A549 (cell line): ENCODE measurements around the gene CTNNBIP1. TPM values are rescaled to one million over a fixed set of nuclear protein-coding genes. Genes with fewer than 3 reads are reported as not detected.
A peak's percentile ranks its signal among the peaks of the same experiment; 100 is the strongest.

ENCODE experiments used
- ATAC-seq, 2 experiments: fragments of 200-7000 bp in 1 of 2; fragments of >200 bp in 1 of 2; cut with Nextera tagmentation in 1 of 2; cut with Tn5 transposase in 1 of 2; 3 replicates each; pipeline versions ENCODE4 v1.8.0 to v1.9.1; 2018 to 2020; ENCODE audit warnings: mild to moderate bottlenecking in 1 of 2, moderate library complexity in 1 of 2
- CTCF ChIA-PET: fragments of 300-600 bp; sonication (Branson Sonifier 250); formaldehyde crosslinking; extraction: SDS; loops from one replicate; lab custom pipeline; 2021; ENCODE audit warnings: antibody characterized with exemption, inconsistent platforms; lab: Yijun Ruan, JAX
- POLR2A ChIA-PET: fragments of 350-600 bp; formaldehyde crosslinking; extraction: SDS; loops from one replicate; lab custom pipeline; 2021; ENCODE audit warnings: antibody characterized with exemption, inconsistent platforms; lab: Yijun Ruan, JAX
- DNase-seq, 2 experiments: peaks; one replicate each; pipeline versions ENCODE4 v3.0.0 to v3.0.0-alpha.2; 2011 to 2016; ENCODE audit warnings: low read depth in 1 of 2, low spot score in 1 of 2
- FAIRE-seq: peaks from 2 replicates; lab custom pipeline; 2011; peaks lifted over from hg19 to GRCh38; lab: Jason Lieb, UNC
- H3K27ac ChIP-seq, 2 experiments: fragments of >200 bp; sonication (Bioruptor Twin); formaldehyde crosslinking; 3 replicates each; pipeline ENCODE4 v1.5.1; 2016 to 2017
- H3K4me1 ChIP-seq: fragments of >200 bp; sonication (Bioruptor Twin); formaldehyde crosslinking; 3 replicates; pipeline ENCODE4 v1.6.1; 2016
- H3K4me2 ChIP-seq: fragments of >200 bp; sonication (Bioruptor Twin); formaldehyde crosslinking; 3 replicates; pipeline ENCODE4 v1.6.1; 2016
- H3K4me3 ChIP-seq: fragments of >200 bp; sonication (Bioruptor Twin); formaldehyde crosslinking; 3 replicates; pipeline ENCODE4 v1.5.1; 2016
- H3K9me3 ChIP-seq: fragments of >200 bp; sonication (Bioruptor Twin); formaldehyde crosslinking; 3 replicates; pipeline ENCODE4 v1.6.1; 2016
- BHLHE40 ChIP-seq: IDR thresholded peaks from 2 replicates; pipeline ENCODE4 v1.6.1; 2012; ENCODE audit warnings: low read depth, low read length, inconsistent platforms
- CEBPB ChIP-seq, 2 experiments: fragments of >200 bp in 1 of 2; sonication (Bioruptor Twin) in 1 of 2; formaldehyde crosslinking in 1 of 2; IDR thresholded peaks; 2 replicates each; pipeline ENCODE4 v1.6.1; 2012 to 2016
- CTCF ChIP-seq: fragments of >200 bp; sonication (Bioruptor Twin); formaldehyde crosslinking; IDR thresholded peaks from 3 replicates; pipeline ENCODE4 v1.5.1; 2016
- ELK1 ChIP-seq: fragments of 150-350 bp; IDR thresholded peaks from 2 replicates; pipeline ENCODE4 v1.6.1; 2014; ENCODE audit warnings: low read depth, mild to moderate bottlenecking, low read length
- ESRRA ChIP-seq: fragments of 150-350 bp; IDR thresholded peaks from 2 replicates; pipeline ENCODE4 v1.6.1; 2014; ENCODE audit warnings: mild to moderate bottlenecking, low read length, borderline replicate concordance
- GATA3 ChIP-seq: IDR thresholded peaks from 2 replicates; pipeline ENCODE4 v1.6.1; 2012; ENCODE audit warnings: borderline replicate concordance
- HES2 ChIP-seq: fragments of >200 bp; sonication (Bioruptor Twin); formaldehyde crosslinking; IDR thresholded peaks from 2 replicates; pipeline ENCODE4 v1.6.1; 2016
- HEYL ChIP-seq: fragments of 250-450 bp; sonication (Bioruptor Pico); IDR thresholded peaks from 2 replicates; pipeline ENCODE4 v1.8.0; 2021; ENCODE audit warnings: mild to moderate bottlenecking, moderate library complexity
- HOXA7 ChIP-seq: fragments of 250-450 bp; sonication (Bioruptor Pico); IDR thresholded peaks from 2 replicates; pipeline ENCODE4 v1.5.0; 2020; ENCODE audit warnings: mild to moderate bottlenecking, moderate library complexity
- HOXB13 ChIP-seq: fragments of 250-450 bp; sonication (Bioruptor Pico); IDR thresholded peaks from 2 replicates; pipeline ENCODE4 v1.5.0; 2020; ENCODE audit warnings: low read depth, mild to moderate bottlenecking, moderate library complexity
- JUNB ChIP-seq: fragments of >200 bp; sonication (Bioruptor Twin); formaldehyde crosslinking; IDR thresholded peaks from 2 replicates; pipeline ENCODE4 v1.6.1; 2016
- KDM1A ChIP-seq: fragments of 200-600 bp; sonication (generic); IDR thresholded peaks from 2 replicates; pipeline ENCODE4 v1.6.1; 2016; ENCODE audit warnings: low read depth, mild to moderate bottlenecking
- MAFK ChIP-seq: fragments of 450-650 bp; IDR thresholded peaks from 2 replicates; pipeline ENCODE4 v1.6.1; 2014; ENCODE audit not compliant: partially characterized antibody
- MAX ChIP-seq: IDR thresholded peaks from 2 replicates; pipeline ENCODE4 v1.6.1; 2012
- MYC ChIP-seq: IDR thresholded peaks from 2 replicates; pipeline ENCODE4 v1.6.1; 2012; ENCODE audit warnings: mild to moderate bottlenecking, inconsistent platforms, low read length, improper control_type of control experiment, borderline replicate concordance
- PHF8 ChIP-seq: fragments of 200-600 bp; sonication (generic); IDR thresholded peaks from 2 replicates; pipeline ENCODE4 v1.6.1; 2016; ENCODE audit warnings: low read depth, mild to moderate bottlenecking, antibody characterized with exemption, moderate library complexity, borderline replicate concordance
- RARB ChIP-seq: fragments of 250-450 bp; sonication (Bioruptor Pico); IDR thresholded peaks from 2 replicates; pipeline ENCODE4 v1.8.0; 2021; ENCODE audit warnings: mild to moderate bottlenecking, moderate library complexity
- REST ChIP-seq: fragments of 200-600 bp; sonication (generic); IDR thresholded peaks from 2 replicates; pipeline ENCODE4 v1.6.1; 2016; ENCODE audit warnings: antibody characterized with exemption, mild to moderate bottlenecking, moderate library complexity
- RNF2 ChIP-seq: fragments of 200-600 bp; sonication (generic); IDR thresholded peaks from 2 replicates; pipeline ENCODE4 v1.6.1; 2016; ENCODE audit warnings: low read depth, mild to moderate bottlenecking, antibody characterized with exemption, moderate library complexity, borderline replicate concordance
- TFCP2L1 ChIP-seq: fragments of 250-450 bp; sonication (Bioruptor Pico); IDR thresholded peaks from 2 replicates; pipeline ENCODE4 v1.5.0; 2021; ENCODE audit warnings: mild to moderate bottlenecking
- ZC3H11A ChIP-seq: fragments of 450-650 bp; IDR thresholded peaks from 2 replicates; pipeline ENCODE4 v1.6.1; 2014; ENCODE audit warnings: antibody characterized with exemption, mild to moderate bottlenecking
- WGBS: methylation state at CpG from one replicate; pipeline ENCODE4 v1.1.6; 2017; ENCODE audit errors: missing lambda C conversion rate; 5-methylcytosine and 5-hydroxymethylcytosine counted together
- polyA plus RNA-seq, 4 experiments: library from polyadenylated mRNA; depleted of rRNA in 3 of 4; stranded (reverse); fragments of >200 nt; fragmentation: RNase III in 1 of 4; extraction: RNeasy Plus Mini Kit Qiagen cat#74134 plus additional on column Dnase treatment in 1 of 4; gene quantifications; 2 replicates in 3 of 4; 3 replicates in 1 of 4; pipeline ENCODE4 v1.2.3, GENCODE V29; 2011 to 2017

The CTNNBIP1 gene
- polyA plus RNA-seq, 2 of the 4 experiments (the other 2 are of a cell fraction) = 5.6 to 10.4 TPM

- POLR2A ChIA-PET = interaction anchor here (0.7 kb wide), 1 partner anchor 11 kb away, joined by 8 read pairs; no protein-coding TSS in a partner anchor
- no peak for FAIRE-seq
- whole genome bisulfite sequencing = 47% methylated on average over 3 of the region's 4 CpGs
- TF ChIP-seq TFCP2L1 (CRISPR knock-in tag) (no peak), HOXA7 (CRISPR knock-in tag) (no peak), HEYL (CRISPR knock-in tag) (no peak), BHLHE40 (no peak), CTCF (no peak), REST (no peak), HOXB13 (CRISPR knock-in tag) (no peak), JUNB (no peak), RARB (no peak), CEBPB (IDR thresholded peaks at IDR 0.05) (no peak), MAX (no peak), ZC3H11A (no peak), MYC (no peak), ELK1 (no peak), KDM1A (no peak)
- no peak for ATAC-seq
- Histone ChIP-seq H3K4me1 (peaks cover 13% of the 10 kb centered on the region; the same call in 2 of the 3 replicates), H3K4me3 (no peak overlapping the region), H3K27ac (peak overlapping the region in 1 of 2 experiments; percentile 89; a peak in 2 of 6 replicates), H3K4me2 (peak overlapping the region; percentile 96), H3K9me3 (no peaks in the 10 kb centered on the region)
- CTCF ChIA-PET = interaction anchor here (0.7 kb wide), 1 partner anchor 192 kb away, joined by 3 read pairs; no protein-coding TSS in a partner anchor
- DNase-seq = no peak
Observed at GRCh38 chr1:9908871-9909233, 1.2 kb downstream of the CTNNBIP1 start.

- TF ChIP-seq GATA3 (no peak), PHF8 (no peak), HES2 (no peak), ESRRA (no peak), RNF2 (no peak), TFCP2L1 (CRISPR knock-in tag) (no peak), MAFK (no peak)
- ChIA-PET CTCF (interaction anchor here (0.7 to 1.0 kb wide), 3 partner anchors 33 to 38 kb away, joined by 3 to 5 read pairs (median 3); no protein-coding TSS in a partner anchor), POLR2A (interaction anchor here (0.5 kb wide), 1 partner anchor 28 kb away, joined by 4 read pairs; no protein-coding TSS in a partner anchor)
- Histone ChIP-seq H3K4me1 (peaks cover 13% of the 10 kb centered on the region; the same call in 2 of the 3 replicates), H3K27ac (no peak overlapping the region), H3K4me3 (no peak overlapping the region), H3K4me2 (no peak overlapping the region), H3K9me3 (no peaks in the 10 kb centered on the region)
- DNase-seq (no peak), ATAC-seq (no peak), FAIRE-seq (no peak)
- WGBS = 90% methylated on average over 5 of the region's 5 CpGs
Observed at GRCh38 chr1:9907441-9907840, 2.6 kb downstream of the CTNNBIP1 start.
